Cerebellar nuclear complex (tissue), 1 donor: Measurements from ENCODE around the gene RNF43.
A peak's percentile ranks its signal among the peaks of the same experiment; 100 is the strongest.

Experiments
- DNase-seq, 2 experiments: peaks; one replicate each; lab custom pipeline; 2025; lab: John Stamatoyannopoulos, UW

Gene RNF43

DNA sequence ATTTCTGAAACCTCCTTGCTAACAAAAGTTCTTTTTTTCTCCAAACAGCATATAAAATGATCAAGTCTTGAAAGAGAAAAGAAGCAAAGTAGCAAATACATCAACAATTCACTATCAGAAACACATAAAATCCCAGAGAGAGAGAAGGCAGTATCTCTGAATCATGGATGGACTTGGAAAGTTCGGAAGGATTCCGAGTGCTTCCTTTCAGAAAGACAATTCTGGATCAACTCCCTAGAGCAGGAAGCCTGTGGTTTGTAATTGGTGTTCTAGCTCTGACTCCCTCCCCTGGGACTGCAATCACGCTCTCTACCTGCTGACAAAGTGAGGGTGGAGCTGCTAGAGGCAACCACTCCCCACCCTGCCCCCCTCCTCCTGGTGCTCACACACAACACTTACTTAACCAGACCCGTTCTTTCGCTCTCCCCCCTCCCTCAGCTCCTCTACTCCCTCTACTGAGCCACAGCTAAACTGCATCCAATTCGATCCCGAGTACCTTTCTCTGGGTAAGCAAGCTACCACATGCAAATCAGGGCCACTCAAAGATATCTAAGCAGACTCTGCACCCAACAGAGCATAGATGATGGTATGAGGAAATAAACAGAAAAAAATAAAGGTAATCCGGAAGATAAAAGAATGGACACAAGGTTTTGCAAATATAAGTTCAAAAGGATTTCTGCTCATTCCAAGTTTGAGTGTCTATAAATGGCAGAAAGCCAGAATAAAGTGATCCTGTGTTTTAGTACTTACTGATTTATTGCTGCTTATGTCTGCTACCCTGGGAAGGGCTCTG, at the start of gene RNF43:
RNF43 (minus strand) TSS at position 235 of the 793 bp plus-strand sequence. CDS start 1,957 bp downstream, outside the sequence.
- peak; percentile 73 to 98 for DNase-seq

DNA sequence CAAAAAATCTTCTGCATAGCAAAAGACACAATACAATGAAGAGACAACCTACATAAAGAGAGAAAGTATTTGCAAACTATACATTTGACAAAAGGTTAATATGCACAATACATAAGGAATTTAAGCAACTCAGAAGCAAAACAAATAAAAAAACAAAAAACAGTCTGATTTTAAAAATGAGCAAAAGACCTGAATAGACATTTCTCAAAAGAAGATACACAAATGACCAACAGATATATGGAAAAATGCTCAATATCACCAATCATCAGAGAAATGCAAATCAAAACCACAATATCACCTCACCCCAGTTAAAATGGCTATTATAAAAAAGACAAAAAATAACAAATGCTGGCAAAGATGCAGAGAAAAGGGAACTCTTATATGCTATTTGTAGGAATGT, 38.2 kb upstream of the RNF43 start:
- no peak for DNase-seq

DNA sequence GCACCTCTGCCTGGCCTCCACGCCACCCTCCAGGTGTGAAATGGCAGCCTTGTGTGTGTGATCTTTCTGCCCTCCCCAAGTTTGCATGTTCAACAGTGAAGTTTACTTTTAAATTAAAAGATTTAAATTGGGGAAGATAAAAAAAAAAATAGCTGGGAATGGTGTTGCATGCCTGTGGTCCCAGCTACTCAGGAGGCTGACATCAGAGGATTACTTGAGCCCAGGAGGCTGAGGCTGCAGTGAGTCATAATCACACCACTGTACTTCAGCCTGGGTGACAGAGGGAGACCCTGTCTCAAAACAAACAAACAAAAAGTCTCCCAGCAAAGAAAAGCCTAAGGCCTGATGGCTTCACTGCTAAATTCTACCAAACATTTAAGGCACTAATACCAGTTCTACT, 35.4 kb upstream of the RNF43 start:
- no peak for DNase-seq

DNA sequence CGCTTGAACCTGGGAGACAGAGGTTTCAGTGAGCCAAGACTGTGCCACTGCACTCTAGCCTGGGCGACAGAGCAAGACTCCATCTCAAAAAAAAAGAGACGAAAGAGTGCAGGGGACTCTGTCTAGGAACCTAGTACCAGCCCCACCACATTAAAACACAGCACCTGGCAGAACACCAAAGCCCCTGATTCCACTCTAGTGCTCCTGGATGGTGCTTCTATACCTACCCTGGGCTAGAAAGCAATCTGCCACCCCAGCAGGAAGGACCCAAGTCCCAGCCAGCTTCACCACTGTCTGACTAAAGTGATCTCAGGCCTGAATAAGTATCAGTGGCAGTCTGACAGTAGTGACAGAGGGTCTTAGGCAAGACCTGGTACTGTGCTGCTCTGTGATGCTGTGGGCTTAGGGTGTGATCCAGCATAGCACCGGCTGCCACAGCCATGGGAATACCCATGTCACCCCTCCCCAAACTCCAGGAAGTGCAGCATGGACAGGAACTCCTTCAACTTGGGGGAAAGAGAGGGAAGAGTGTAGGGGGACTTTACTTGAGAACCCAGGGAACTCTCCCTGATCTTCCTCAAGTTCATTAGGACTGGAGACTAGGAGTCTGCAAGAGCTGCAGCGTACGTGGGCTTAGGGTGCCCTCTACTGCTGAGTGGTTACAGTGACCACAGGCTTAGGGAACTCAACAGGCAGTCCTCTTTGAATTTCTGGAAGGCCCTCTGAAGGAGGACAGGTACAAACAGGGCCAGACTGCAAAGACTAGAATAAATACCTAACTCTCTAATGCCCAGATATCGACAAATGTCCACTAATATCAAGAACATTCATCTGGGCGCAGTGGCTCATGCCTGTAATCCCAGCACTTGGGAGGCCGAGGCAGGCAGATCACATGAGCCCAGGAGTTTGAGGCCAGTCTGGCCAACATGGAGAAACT, 30.0 kb upstream of the RNF43 start:
- DNase-seq = no peak

DNA sequence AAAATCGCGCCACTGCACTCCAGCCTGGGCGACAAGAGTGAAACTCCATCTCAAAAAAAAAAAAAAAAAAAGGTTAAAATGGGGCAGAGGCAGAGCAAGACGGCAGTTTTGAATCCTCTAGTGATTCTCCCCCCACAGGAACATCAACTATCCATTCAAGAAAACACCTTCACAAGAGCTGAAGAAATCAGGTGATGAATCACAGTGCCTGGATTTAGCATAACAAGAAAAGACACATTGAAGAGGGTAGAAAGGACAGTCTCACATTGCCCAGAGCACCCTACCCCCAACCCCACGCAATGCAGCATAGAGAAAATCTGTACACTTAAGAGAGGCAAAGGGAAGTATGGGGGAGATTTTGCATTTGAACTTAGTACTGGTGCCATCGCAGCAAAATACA, 28.8 kb upstream of the RNF43 start:
- DNase-seq = no peak

DNA sequence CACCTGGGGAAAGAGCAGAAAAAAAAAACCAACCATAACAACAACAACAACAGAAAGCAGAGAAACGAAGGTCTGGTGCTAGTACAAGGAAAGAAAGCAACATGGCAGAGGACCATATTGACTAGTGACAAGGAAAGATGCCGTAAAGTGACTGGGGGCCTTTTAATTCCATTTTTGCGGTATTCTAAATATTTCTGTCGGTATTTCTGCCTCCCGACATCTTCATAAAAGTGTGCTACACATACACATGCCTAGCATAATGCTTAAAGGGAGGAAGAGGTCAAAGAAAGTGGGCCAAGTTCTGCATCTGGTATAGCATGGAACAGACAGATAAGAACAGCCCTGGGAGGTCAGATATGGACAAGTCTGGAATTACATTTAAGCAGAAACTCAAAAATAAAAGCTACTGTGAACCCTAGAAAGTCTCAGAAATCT, 19.5 kb upstream of the RNF43 start:
- DNase-seq = no peak

DNA sequence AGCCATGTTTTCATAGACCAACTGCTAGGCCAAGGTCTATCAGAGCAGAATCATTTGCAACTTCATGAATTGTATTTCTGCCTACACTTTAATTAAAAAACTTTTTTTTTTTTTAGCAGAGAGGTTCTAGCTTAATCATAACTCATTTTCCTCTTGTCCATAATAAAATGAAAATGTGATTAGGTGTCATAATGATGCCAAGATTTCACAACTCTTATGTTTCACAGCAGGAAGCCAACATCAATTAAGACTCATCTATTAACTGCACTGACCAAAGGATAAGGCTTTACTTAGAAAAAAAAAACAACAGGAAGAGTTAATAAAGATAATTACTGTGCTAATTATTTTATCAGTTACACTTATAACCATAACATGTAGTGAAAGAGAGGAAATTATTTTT, 18.9 kb upstream of the RNF43 start:
- no peak for DNase-seq

DNA sequence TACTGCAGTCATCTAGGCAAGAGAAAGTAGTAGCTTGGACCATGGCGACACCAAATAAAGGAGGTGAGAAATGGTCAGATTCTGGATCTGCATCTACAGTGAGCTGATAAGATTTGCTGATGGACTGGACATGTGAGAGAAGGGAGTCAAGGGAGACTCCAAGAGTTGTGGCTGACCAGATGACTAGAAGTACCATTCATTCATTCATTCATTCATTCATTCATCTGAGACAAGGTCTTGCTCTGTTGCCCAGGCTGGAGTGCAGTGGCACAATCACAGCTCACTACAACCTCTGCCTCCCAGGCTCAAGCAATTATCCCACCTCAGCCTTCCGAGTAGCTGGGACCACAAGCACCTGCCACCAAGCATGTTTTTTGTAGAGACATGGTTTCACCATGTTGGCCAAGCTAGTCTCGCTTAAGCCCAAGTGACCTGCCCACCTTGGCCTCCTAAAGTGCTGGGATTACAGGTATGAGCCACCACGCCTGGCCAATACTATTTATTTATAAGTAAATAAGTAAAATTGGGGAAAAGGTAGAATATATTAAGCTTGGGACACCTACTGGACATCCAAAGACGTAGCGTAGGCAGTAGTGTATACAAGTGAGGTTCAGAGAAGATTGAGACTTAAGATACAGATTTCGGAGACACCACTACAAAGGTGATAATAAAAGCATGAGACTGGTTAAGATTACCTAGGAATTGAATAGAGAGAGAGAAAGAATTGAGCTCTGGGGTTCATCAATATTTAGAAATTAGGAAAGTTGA, 15.7 kb upstream of the RNF43 start:
- no peak for DNase-seq

DNA sequence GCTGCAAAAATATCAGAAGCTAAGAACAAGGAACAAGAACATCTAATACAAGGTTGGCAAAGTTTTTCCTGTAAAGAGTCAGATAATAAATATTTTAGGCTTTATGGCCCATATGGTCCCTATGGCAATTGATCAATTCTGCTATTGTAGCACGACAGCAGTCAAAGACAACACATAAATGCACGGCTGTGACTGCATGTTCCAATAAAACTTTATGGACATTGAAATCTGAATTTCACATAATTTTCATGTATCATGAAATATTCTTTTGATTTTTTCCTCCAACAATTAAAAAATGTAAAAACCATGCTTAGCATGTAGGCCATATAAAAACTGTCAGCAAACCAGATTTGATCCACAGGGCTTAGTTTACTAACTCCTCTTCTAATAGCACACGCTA, 10.5 kb upstream of the RNF43 start:
- no peak for DNase-seq

DNA sequence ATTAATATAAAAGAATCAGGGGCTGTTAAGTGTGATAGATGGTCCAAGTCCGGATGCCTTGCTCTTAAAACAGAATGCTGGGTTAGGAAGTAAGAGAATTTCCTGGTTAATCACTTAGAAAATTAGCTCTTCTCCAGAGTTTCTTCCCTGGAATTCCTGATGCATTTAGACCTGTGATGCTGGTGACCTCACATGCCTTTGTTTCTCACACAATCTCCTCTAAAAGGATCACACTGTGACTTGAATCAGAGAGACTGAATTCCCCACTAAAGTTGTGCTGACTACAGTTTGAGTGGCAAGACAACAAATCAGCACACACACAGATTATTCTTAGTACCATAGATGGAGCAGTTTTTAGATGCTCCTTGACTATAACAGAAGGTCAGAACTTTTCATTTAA, 4.4 kb upstream of the RNF43 start:
- DNase-seq = no peak

DNA sequence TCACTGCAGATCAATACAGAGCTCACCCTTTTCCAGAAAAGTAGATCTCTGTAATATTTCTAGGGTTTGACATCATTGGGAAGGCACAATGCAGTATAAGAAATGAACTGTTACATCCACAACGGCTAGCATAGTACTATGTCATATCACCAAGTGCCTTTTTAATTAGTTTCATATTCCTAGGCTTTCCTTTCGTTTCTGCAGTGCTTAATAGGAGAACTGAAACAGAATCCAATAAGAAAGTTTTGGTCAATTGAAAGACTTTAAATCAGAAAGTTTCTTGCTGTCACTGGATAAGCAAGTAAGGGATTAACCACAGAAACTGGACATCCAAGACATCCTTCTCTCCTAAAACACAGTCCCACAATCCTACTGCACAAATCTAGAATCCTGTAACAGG, 3.5 kb upstream of the RNF43 start:
- DNase-seq = no peak

DNA sequence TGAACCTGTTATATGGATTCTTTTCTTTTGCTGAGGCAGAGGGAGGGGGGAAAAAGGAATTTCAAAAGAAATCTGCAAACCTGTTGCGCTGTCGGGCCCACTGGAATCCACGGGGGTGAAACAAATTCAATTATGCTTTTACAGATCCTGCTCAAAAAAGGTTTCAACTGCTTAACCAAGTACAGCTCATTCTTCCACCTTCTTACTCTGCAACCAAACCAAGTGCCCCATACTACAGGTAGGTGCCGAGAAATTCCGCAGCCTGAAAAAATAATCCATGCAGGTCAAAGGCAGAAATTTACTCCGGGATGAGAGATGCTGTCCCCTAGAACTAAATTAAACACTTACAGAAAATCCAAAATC, 416 bp downstream of the RNF43 start:
- no peak for DNase-seq

DNA sequence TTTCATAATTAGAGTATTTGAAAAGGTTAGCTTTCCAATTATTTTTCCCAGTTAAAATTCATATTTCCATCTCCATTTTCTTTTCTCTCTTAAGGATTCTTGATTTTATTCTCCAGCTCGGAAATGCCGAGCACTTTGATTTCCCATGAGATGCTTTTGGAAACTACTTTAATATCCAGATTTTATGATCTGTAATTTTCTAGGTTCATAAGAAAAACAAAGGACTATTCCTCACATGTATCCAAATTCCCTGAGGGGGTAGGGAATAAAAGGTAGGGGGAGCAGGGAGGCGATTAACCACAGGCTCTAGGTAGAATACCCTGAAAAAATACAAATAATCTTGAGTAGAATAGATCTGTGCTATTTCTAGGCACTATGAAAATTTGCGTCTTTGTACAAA, 938 bp downstream of the RNF43 start:
- no peak for DNase-seq

DNA sequence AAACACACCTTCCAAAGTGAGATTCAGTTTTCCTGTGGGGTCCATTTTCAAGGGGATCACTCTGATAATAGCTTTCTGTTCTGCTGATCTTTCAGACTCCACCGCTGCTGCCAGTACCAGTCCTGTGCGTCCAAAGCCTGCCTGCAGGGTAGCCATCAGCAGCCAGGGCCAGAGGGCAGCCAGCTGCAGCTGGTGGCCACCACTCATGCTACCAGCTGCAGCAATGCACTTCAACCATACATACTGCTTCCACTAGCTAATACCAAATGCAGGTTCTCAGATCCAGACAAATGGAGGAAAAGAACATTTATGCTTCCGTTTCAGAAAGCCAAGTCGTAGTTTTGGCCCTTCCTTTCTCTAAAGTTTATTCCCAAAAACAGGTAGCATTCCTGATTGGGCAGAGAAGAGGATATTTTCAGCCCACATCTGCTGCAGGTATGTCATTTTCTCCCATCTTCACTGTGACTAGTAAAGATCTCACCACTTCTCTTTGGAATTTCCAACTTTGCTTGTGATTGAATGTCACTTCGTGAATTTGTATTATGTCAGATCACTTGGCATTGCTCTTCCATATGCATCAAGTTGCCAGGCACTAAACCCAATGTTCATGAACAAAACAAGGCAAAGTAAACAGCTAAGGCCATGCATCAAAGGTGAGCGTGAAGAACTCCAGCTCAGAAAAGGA, 1.8 kb downstream of the RNF43 start:
- no peak for DNase-seq

DNA sequence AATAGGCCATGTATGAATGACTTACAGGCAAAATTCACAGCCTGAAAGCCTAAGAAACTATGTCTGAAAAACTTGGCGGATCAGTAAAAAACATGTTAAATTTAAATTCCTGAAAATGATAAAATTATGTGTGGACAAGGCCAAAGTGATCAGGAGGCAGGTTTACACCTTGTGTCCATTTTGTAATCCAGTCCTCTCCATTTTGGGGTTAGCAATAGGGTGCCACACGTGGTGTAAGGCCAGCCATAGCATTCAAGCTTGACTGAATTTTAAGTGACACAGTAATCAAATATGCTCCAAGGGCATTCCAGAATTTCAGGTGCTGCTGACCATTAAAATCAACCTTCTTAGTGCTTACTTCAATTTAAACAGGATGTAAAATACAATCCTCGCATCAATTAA, 2.7 kb downstream of the RNF43 start:
- DNase-seq = no peak

DNA sequence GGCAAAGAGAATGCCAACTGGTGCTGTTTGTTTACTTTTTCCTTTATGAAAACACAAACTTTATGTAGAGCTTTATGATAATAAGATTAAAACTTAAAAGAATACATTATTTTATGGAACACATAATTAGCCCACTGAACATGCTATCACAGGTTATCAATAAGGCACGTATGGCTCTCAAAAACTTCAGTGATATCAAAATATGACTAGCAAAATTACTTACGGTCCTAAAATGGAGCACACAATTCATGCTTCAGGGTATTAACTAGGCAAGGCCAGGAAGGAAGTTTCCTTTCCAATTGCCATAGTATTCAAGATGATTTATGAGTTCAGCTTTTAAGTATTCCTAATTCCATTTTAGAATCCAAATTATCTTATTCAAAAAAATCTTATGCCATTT, 3.6 kb downstream of the RNF43 start:
- DNase-seq = no peak

DNA sequence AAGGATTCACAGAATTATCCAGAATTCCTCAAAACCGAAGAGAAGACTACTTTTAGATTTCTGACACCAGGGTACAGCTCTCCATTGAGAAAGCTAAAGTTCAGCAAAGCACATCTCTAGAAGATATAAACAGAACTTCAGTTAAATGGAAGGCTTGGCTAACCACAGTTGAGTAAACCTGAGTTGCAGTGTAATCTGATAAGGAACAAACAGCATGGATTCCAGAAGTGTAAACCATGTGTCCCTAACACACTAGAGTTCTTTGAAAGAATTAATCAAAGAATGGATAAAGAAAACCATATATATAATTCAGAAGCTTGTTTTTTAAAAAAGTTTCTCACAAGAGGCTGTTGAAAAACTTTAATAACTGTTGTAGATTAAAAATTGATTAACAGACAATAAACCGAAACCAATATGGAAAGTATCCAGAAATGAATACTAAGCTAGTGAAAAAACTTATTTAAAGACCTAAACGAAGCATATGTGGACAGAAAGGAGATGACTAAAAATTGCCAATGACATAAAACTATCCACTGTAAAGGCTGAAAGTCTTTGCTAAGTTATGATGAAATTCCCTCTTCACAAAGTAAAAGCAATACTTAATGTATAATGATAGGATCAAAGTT, 4.3 kb downstream of the RNF43 start:
- no peak for DNase-seq

DNA sequence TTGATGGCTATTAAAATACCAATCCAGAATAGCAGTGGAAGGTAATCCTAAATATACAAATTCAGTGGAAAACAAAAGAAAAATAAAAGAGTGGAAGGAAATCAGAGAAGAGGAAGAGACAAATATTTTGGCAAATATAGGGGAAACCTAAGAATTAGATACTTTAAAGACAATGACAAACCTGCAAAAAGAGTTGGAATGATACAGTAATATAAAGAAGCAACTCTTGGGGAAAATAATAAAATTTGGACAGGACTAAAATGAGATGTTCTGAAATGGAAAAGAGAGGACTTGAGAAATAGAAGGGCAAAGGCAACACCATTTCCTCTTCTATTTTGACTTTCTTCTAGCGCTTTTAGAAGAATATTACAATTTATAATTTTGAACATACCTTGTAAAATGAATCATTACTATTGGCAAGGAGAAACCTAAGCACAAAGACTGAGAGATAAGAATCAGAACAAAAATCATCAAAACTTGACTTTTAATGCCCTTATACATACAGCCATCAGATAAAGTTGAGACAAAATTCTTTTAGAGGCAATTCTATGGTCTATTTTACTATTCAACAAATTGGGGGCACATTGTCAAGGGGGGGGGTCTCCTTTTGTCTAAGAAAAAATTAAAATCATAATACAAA, 5.2 kb downstream of the RNF43 start:
- no peak for DNase-seq

DNA sequence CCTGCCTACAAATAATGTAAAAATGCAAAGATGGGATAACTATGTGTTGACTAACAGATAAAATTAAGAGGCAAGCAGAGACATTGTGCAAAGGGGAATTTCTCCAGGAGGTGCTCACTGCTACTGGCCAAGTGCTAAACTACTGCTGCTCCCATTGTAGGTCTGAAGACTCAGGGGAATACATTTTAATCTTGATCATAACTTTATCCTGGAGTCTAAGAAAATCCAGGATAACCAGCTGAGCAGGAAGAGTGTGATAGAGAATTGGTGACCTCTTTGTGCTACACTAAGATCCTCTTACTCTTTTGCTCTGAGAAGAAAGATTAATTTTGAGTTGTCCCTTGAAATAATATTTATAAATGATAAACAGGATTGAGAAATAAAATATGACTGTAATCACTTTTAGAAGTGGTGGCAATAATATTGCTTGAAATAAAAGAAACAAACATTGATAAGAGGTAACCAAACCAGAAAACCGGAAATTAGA, 5.9 kb downstream of the RNF43 start:
- DNase-seq = no peak

DNA sequence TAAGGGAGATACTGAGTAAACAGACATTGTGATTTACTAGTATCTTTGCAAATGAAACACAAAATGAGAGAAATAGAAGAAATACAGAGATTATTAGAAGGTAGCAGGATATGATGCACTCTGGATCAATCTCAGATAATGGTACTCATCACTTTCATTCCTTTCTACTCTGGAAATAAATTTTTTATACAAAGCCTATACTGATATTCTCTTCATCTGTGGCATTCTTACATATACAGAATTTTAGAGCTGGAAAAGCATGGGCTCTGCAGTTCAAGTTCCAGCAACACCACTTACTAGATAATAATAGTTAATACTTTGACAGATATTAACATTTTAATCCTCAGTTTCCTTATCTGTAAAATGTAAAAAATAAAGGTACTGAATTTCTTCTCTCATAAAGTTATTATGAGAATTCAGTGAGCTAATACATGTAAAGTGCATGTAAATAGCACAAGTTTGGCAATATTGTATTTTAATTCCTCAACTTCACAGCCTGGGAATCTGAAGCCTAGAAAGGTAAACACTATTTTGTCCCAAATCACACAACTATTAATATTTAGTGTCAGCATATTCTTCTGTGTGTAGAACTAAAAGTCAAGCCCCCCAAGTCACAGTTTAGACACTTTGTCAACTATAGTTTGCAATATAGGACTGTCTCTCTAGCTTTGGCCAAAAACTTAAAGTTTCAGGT, 6.5 kb downstream of the RNF43 start:
- no peak for DNase-seq
